Measurements from ENCODE around the gene CACNG5. TPM values are rescaled to one million over a fixed set of nuclear protein-coding genes. Genes with fewer than 3 reads are reported as not detected.

The CACNG5 gene
- polyA plus RNA-seq, 3 donors: not detected

GRCh38 chr17:66863820-66864219 is 28.9 kb downstream of the CACNG5 start:
- Mint-ChIP-seq H3K36me3 (no peaks in the 10 kb centered on the region), H3K4me3 (no peak overlapping the region), H3K9me3 (peaks cover 0 to 12% (median 6%) of the 10 kb centered on the region in 7 donors), H3K27ac (no peak overlapping the region), H3K27me3 (ENCODE audit: low read depth in 3 of 3) (peaks cover 3 to 17% (median 8%) of the 10 kb centered on the region in 3 donors), H3K4me1 (no peaks in the 10 kb centered on the region)
- no peak overlapping the region for H3K27ac ChIP-seq (ENCODE audit: low read depth in 1 of 2, low read length in 2 of 2)
- TF ChIP-seq, protein P1, sequence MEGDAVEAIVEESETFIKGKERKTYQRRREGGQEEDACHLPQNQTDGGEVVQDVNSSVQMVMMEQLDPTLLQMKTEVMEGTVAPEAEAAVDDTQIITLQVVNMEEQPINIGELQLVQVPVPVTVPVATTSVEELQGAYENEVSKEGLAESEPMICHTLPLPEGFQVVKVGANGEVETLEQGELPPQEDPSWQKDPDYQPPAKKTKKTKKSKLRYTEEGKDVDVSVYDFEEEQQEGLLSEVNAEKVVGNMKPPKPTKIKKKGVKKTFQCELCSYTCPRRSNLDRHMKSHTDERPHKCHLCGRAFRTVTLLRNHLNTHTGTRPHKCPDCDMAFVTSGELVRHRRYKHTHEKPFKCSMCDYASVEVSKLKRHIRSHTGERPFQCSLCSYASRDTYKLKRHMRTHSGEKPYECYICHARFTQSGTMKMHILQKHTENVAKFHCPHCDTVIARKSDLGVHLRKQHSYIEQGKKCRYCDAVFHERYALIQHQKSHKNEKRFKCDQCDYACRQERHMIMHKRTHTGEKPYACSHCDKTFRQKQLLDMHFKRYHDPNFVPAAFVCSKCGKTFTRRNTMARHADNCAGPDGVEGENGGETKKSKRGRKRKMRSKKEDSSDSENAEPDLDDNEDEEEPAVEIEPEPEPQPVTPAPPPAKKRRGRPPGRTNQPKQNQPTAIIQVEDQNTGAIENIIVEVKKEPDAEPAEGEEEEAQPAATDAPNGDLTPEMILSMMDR (IDR thresholded peaks at IDR 0.05): no peak
- no peak overlapping the region for H3K9ac ChIP-seq (ENCODE audit: insufficient read depth, low read length, poor library complexity, severe bottlenecking)
- H3K9me3 ChIP-seq (replicated peaks in 1 of 2; ENCODE audit: control insufficient read depth in 1 of 2, insufficient read depth in 1 of 2, low read length in 2 of 2): peaks cover 0 to 5% of the 10 kb centered on the region in 2 donors
- no peaks in the 10 kb centered on the region for H3K79me2 ChIP-seq (ENCODE audit: insufficient read depth, low read length)
- H2AFZ ChIP-seq (ENCODE audit: insufficient read depth, low read depth, low read length, poor library complexity, severe bottlenecking): no peak overlapping the region
- no peak overlapping the region for H3K4me2 ChIP-seq (replicated peaks; ENCODE audit: extremely low read depth, low read length, poor library complexity, severe bottlenecking)
- no peaks in the 10 kb centered on the region for H3K27me3 ChIP-seq (ENCODE audit: control insufficient read depth in 2 of 2, insufficient read depth in 2 of 2, low read length in 2 of 2)
- H3K36me3 ChIP-seq (replicated peaks in 1 of 2; ENCODE audit: control insufficient read depth in 1 of 2, insufficient read depth in 2 of 2, low read length in 2 of 2): no peaks in the 10 kb centered on the region
- 100% methylated on average over 1 of the region's 2 CpGs for WGBS (ENCODE audit: insufficient coverage)
- intact Hi-C loops (cut with micrococcal nuclease): no loop called here
- H3K4me3 ChIP-seq (replicated peaks in 1 of 3; ENCODE audit: low read depth in 2 of 3, low read length in 3 of 3): no peak overlapping the region
- no peaks in the 10 kb centered on the region for H3K4me1 ChIP-seq (ENCODE audit: control insufficient read depth in 1 of 2, insufficient read depth in 2 of 2, low read length in 2 of 2)
- no peak for DNase-seq
- no peaks in the 10 kb centered on the region for H4K20me1 ChIP-seq (ENCODE audit: insufficient read depth, low read length)

- H3K9me3 Mint-ChIP-seq: peaks cover 4 to 20% (median 6%) of the 10 kb centered on the region in 7 donors
Observed at GRCh38 chr17:66865151-66865550, 30.2 kb downstream of the CACNG5 start.

More at GRCh38 chr17:66865151-66865550, 30.2 kb downstream of the CACNG5 start:
- H3K79me2 ChIP-seq (ENCODE audit: insufficient read depth, low read length): no peaks in the 10 kb centered on the region
- H3K4me1 Mint-ChIP-seq: no peaks in the 10 kb centered on the region
- H3K4me3 ChIP-seq (replicated peaks in 1 of 3; ENCODE audit: low read depth in 2 of 3, low read length in 3 of 3): no peak overlapping the region
- TF ChIP-seq, protein P1 (IDR thresholded peaks at IDR 0.05): no peak
- H3K9me3 ChIP-seq (replicated peaks in 1 of 2; ENCODE audit: control insufficient read depth in 1 of 2, insufficient read depth in 1 of 2, low read length in 2 of 2): peaks cover 0 to 5% of the 10 kb centered on the region in 2 donors
- H4K20me1 ChIP-seq (ENCODE audit: insufficient read depth, low read length): no peaks in the 10 kb centered on the region
- no peak for DNase-seq
- H3K27me3 ChIP-seq (ENCODE audit: control insufficient read depth in 2 of 2, insufficient read depth in 2 of 2, low read length in 2 of 2): no peaks in the 10 kb centered on the region
- peaks cover 3 to 17% (median 3%) of the 10 kb centered on the region in 3 donors for H3K27me3 Mint-ChIP-seq (ENCODE audit: low read depth in 3 of 3)
- H2AFZ ChIP-seq (ENCODE audit: insufficient read depth, low read depth, low read length, poor library complexity, severe bottlenecking): no peak overlapping the region
- no peak overlapping the region for H3K4me2 ChIP-seq (replicated peaks; ENCODE audit: extremely low read depth, low read length, poor library complexity, severe bottlenecking)
- H3K4me1 ChIP-seq (ENCODE audit: control insufficient read depth in 1 of 2, insufficient read depth in 2 of 2, low read length in 2 of 2): no peaks in the 10 kb centered on the region
- no peak overlapping the region for H3K27ac ChIP-seq (ENCODE audit: low read depth in 1 of 2, low read length in 2 of 2)
- no CpG with 5 or more reads among the region's 1 CpG for WGBS (ENCODE audit: insufficient coverage)
- no peaks in the 10 kb centered on the region for H3K36me3 Mint-ChIP-seq
- intact Hi-C loops (cut with micrococcal nuclease): no loop called here
- H3K9ac ChIP-seq (ENCODE audit: insufficient read depth, low read length, poor library complexity, severe bottlenecking): no peak overlapping the region
- H3K27ac Mint-ChIP-seq: no peak overlapping the region
- no peak overlapping the region for H3K4me3 Mint-ChIP-seq
- H3K36me3 ChIP-seq (replicated peaks in 1 of 2; ENCODE audit: control insufficient read depth in 1 of 2, insufficient read depth in 2 of 2, low read length in 2 of 2): no peaks in the 10 kb centered on the region

All from CD14-positive monocyte (primary cell).